ENCODE results near the gene COX10.

DNA sequence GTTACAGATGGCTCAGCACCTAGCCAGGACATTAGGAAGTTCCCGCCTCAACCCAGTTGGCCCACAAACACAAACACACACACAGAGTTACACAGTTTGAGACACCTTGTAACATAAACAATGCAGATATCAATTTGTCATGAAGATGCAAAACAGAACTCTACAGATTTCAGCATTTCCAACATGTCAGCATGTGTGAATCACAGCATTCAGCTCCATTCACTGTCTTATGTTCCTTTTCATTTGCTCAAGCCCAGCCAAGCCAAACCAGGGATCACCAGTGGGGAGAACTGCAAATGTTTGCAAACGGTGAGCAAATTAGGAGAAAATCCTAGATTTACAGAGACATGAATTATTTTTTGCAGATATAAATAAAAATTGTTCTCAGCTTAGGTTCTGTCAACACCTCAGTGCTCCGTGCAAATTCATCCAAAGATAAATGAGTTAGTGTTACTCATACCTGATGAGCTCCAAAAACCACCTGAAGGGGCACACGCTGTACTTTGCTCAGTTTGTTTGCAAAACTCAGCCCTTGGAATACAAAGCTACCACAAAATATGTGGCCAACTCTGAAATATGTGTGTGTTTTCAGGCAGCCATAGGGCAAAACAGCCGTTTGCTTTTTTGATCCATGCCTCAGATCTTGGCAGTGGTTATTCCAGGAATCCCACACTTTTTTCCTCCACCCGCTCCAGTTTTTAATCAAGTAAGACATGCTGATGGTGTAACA is 16.3 kb upstream of the COX10 start:
- TF ChIP-seq, protein P1, sequence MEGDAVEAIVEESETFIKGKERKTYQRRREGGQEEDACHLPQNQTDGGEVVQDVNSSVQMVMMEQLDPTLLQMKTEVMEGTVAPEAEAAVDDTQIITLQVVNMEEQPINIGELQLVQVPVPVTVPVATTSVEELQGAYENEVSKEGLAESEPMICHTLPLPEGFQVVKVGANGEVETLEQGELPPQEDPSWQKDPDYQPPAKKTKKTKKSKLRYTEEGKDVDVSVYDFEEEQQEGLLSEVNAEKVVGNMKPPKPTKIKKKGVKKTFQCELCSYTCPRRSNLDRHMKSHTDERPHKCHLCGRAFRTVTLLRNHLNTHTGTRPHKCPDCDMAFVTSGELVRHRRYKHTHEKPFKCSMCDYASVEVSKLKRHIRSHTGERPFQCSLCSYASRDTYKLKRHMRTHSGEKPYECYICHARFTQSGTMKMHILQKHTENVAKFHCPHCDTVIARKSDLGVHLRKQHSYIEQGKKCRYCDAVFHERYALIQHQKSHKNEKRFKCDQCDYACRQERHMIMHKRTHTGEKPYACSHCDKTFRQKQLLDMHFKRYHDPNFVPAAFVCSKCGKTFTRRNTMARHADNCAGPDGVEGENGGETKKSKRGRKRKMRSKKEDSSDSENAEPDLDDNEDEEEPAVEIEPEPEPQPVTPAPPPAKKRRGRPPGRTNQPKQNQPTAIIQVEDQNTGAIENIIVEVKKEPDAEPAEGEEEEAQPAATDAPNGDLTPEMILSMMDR (IDR thresholded peaks at IDR 0.05): no peak
- no peak for TF ChIP-seq POLR2A (IDR thresholded peaks at IDR 0.05)

Data from body of pancreas (tissue), 4 donors.